ENCODE results near the gene ATOSA. TPM values are rescaled to one million over a fixed set of nuclear protein-coding genes. Genes with fewer than 3 reads are reported as not detected.

Gene ATOSA
- total RNA-seq, 2 experiments from 2014 or later: 10.9 to 11.7 TPM

GRCh38 chr15:52657338-52657737, 21.9 kb downstream of the ATOSA start:
- POLR2A ChIA-PET: no interaction called here
- CTCF ChIA-PET: interaction anchor here (1.3 kb wide), 1 partner anchor 59 kb away, joined by 4 read pairs; no protein-coding TSS in a partner anchor

- ChIA-PET CTCF (no interaction called here), POLR2A (no interaction called here)
Measured at GRCh38 chr15:52656412-52656811, 22.8 kb downstream of the ATOSA start.

- POLR2A ChIA-PET: no interaction called here
- CTCF ChIA-PET: no interaction called here
Measured at GRCh38 chr15:52653431-52653964, 25.7 kb downstream of the ATOSA start.

GRCh38 chr15:52652984-52653383, 26.2 kb downstream of the ATOSA start:
- POLR2A ChIA-PET: no interaction called here
- CTCF ChIA-PET: no interaction called here

- POLR2A ChIA-PET: interaction anchor here (0.7 to 1.4 kb wide), 2 partner anchors 27 to 94 kb away, joined by 3 to 5 read pairs; partner anchors contain the start of gene ATOSA
- CTCF ChIA-PET: interaction anchor here (1.0 kb wide), 1 partner anchor 83 kb away, joined by 3 read pairs; no protein-coding TSS in a partner anchor
Measured at GRCh38 chr15:52652286-52652685, 26.9 kb downstream of the ATOSA start.

- ChIA-PET CTCF (interaction anchor here (1.0 kb wide), 1 partner anchor 83 kb away, joined by 3 read pairs; no protein-coding TSS in a partner anchor), POLR2A (interaction anchor here (0.5 to 1.4 kb wide), 4 partner anchors 19 to 94 kb away, joined by 3 to 5 read pairs (median 4); partner anchors contain the start of gene ATOSA)
Measured at GRCh38 chr15:52651868-52652267, 27.3 kb downstream of the ATOSA start.

- CTCF ChIA-PET: no interaction called here
- POLR2A ChIA-PET: interaction anchor here (1.1 to 1.4 kb wide), 2 partner anchors 19 to 28 kb away, joined by 4 to 5 read pairs; partner anchors contain the start of gene ATOSA
Measured at GRCh38 chr15:52651114-52651513, 28.1 kb downstream of the ATOSA start.

- POLR2A ChIA-PET: no interaction called here
- CTCF ChIA-PET: no interaction called here
Measured at GRCh38 chr15:52649686-52650085, 29.5 kb downstream of the ATOSA start.

- CTCF ChIA-PET: no interaction called here
- POLR2A ChIA-PET: no interaction called here
Measured at GRCh38 chr15:52645916-52646315, 33.3 kb downstream of the ATOSA start.

- CTCF ChIA-PET: no interaction called here
- POLR2A ChIA-PET: no interaction called here
Measured at GRCh38 chr15:52642386-52643361, 36.5 kb downstream of the ATOSA start.

GRCh38 chr15:52636459-52636858, 42.7 kb downstream of the ATOSA start:
- POLR2A ChIA-PET: no interaction called here

GRCh38 chr15:52635908-52636307, 43.3 kb downstream of the ATOSA start:
- CTCF ChIA-PET: no interaction called here
- POLR2A ChIA-PET: no interaction called here

More at GRCh38 chr15:52636459-52636858, 42.7 kb downstream of the ATOSA start:
- CTCF ChIA-PET: no interaction called here

Other genes with a start within 250 kb of the ATOSA start
- gene MYO5A, start 150.5 kb downstream of the ATOSA start, total RNA-seq: 10 to 100 TPM; 28.6 to 30.3 TPM
- 100 to 1,000 TPM; 199 to 205 TPM for gene ARPP19, start 110.4 kb downstream of the ATOSA start, total RNA-seq
- gene ONECUT1, start 110.9 kb upstream of the ATOSA start, total RNA-seq: not detected